ENCODE results near the gene TLX2. TPM values are rescaled to one million over a fixed set of nuclear protein-coding genes. Genes with fewer than 3 reads are reported as not detected.

Gene TLX2
- total and polyA plus RNA-seq, 2 of the 13 experiments (the other 11 are each of a cell fraction or from before 2014, with no cell fraction given) = 0.05 to 0.20 TPM

GRCh38 chr2:74482801-74483674, 31.2 kb upstream of the TLX2 start, which contains the start of the genes CCDC142 and TTC31 (continued):
- TF ChIP-seq SNAI1 (CRISPR knock-in tag; IDR thresholded peaks at IDR 0.05; ENCODE audit: borderline replicate concordance) (peak; percentile 96), MTERF4 (CRISPR knock-in tag; IDR thresholded peaks at IDR 0.05) (peak; percentile 64; the same call in 1 of the 2 replicates), ZBED4 (CRISPR knock-in tag; IDR thresholded peaks at IDR 0.05; ENCODE audit: borderline replicate concordance) (peak; percentile 20; the same call in 1 of the 2 replicates), ZNF749 (CRISPR knock-in tag; IDR thresholded peaks at IDR 0.05; ENCODE audit: borderline replicate concordance) (no peak; the same call in none of the 2 replicates), SOX5 (CRISPR knock-in tag; IDR thresholded peaks at IDR 0.05; ENCODE audit: borderline replicate concordance) (peak; percentile 38; the same call in 1 of the 2 replicates), ZMYM3 (CRISPR knock-in tag; IDR thresholded peaks at IDR 0.05) (no peak), ZNF274 (CRISPR knock-in tag; IDR thresholded peaks at IDR 0.05) (no peak; the same call in 1 of the 2 replicates)

Measured in HepG2 (cell line).